Fibroblast of villous mesenchyme (primary cell): Measurements from ENCODE around the gene AKR1E2. TPM values are rescaled to one million over a fixed set of nuclear protein-coding genes. Genes with fewer than 3 reads are reported as not detected.

Experiments
- DNase-seq: peaks from one replicate; pipeline ENCODE4 v3.0.0-alpha.2; 2010; ENCODE audit warnings: low read depth
- H3K4me3 ChIP-seq: 2 replicates; pipeline ENCODE4 v1.5.1; 2011; ENCODE audit warnings: low read depth, mild to moderate bottlenecking, low read length
- total RNA-seq: library from RNA; depleted of rRNA; stranded (reverse); fragments of >200 nt; gene quantifications from 2 replicates; pipeline ENCODE4 v1.2.3, GENCODE V29; 2012
- TF ChIP-seq, protein P1 (sequence below): IDR thresholded peaks from 2 replicates; pipeline ENCODE4 v1.5.1; 2012; ENCODE audit warnings: low read depth, mild to moderate bottlenecking, low read length; ENCODE audit not compliant: insufficient read depth

The AKR1E2 gene
- total RNA-seq, 1 donor: 9.1 TPM

- DNase-seq: no peak
- no peak overlapping the region for H3K4me3 ChIP-seq
- TF ChIP-seq, protein P1, sequence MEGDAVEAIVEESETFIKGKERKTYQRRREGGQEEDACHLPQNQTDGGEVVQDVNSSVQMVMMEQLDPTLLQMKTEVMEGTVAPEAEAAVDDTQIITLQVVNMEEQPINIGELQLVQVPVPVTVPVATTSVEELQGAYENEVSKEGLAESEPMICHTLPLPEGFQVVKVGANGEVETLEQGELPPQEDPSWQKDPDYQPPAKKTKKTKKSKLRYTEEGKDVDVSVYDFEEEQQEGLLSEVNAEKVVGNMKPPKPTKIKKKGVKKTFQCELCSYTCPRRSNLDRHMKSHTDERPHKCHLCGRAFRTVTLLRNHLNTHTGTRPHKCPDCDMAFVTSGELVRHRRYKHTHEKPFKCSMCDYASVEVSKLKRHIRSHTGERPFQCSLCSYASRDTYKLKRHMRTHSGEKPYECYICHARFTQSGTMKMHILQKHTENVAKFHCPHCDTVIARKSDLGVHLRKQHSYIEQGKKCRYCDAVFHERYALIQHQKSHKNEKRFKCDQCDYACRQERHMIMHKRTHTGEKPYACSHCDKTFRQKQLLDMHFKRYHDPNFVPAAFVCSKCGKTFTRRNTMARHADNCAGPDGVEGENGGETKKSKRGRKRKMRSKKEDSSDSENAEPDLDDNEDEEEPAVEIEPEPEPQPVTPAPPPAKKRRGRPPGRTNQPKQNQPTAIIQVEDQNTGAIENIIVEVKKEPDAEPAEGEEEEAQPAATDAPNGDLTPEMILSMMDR: no peak
These were observed 41.2 kb upstream of the AKR1E2 start for GRCh38 chr10:4784667-4785333.

GRCh38 chr10:4786043-4786839 lies 39.8 kb upstream of the AKR1E2 start:
- no peak overlapping the region for H3K4me3 ChIP-seq
- DNase-seq: no peak
- TF ChIP-seq, protein P1: no peak

GRCh38 chr10:4790045-4790444 lies 36.0 kb upstream of the AKR1E2 start:
- TF ChIP-seq, protein P1: no peak

DNA sequence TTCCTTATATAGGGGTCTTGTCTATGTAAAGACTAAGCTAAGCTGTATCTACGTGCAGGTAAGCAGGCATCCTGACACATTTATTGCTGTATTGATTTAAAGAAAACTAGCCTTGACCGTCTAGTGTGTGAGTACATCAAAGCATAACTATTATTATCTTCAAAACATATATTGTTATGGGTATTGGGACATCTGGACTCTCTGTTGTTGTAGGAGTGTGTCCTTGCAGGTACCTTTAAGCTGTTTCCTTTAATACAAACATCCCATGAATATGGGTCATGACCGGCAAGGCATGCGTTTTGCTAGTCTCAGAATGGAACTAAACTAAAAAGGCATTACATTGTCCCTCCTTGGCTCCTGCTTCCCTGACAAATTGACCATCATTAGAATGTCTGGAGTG lies 35.1 kb upstream of the AKR1E2 start:
- no peak overlapping the region for H3K4me3 ChIP-seq
- no peak for DNase-seq
- TF ChIP-seq, protein P1: no peak

More at GRCh38 chr10:4790045-4790444, 36.0 kb upstream of the AKR1E2 start:
- no peak overlapping the region for H3K4me3 ChIP-seq
- no peak for DNase-seq

DNA sequence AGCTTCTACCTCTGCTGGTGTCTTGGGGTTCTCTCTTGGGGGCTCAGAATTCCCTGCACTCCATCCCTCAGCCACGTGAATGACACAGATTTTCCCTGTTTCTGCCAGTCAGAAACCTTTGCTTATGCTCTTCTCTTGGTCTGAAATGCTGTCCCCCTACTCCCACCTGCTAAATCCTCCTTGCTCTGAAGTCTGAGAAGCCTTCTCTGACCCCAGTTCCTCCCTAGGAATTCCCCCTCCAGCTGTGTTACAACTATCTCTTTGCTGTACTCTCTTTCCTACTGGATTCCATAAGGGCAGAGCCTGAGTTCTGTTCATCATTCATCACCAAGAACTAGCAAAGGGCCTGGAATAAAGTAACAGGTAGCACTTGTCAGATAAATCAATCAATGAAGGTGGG lies 33.6 kb upstream of the AKR1E2 start:
- no peak for DNase-seq
- TF ChIP-seq, protein P1: no peak
- no peak overlapping the region for H3K4me3 ChIP-seq

DNA sequence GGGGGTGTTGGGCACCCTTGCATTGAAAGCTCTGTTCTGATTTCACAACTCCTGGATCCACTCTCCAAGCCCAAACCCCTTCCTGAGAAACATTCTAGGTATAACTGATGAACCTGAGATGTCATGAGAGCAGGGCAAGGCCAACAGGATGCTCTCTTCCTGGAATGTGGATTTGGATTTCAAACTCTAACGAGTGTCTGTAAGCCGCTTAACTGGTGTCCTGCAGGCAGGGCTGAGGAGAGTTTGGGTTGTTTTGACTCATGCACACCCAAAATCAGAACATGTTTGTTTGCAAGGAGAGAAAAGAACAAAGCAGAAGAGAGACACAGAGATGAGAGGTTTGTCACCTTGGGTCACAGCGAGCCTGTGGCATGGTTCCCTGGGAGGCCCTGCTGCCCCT lies 24.6 kb upstream of the AKR1E2 start:
- DNase-seq: no peak
- H3K4me3 ChIP-seq: no peak overlapping the region
- TF ChIP-seq, protein P1: no peak
